K562 (cell line): ENCODE measurements around the gene ACOX2. TPM values are rescaled to one million over a fixed set of nuclear protein-coding genes. Genes with fewer than 3 reads are reported as not detected.
A peak's percentile ranks its signal among the peaks of the same experiment; 100 is the strongest.

Experiments
- ATAC-seq: fragments of 200-7000 bp; cut with Tn5 transposase; 3 replicates; pipeline ENCODE4 v1.9.1; 2020; ENCODE audit warnings: moderate library complexity
- BruUV-seq: library from RNA; stranded (reverse); fragments of 400-500 nt; replicated peaks from 2 replicates; lab custom pipeline; 2021; lab: Mats Ljungman, UMichigan
- CTCF ChIA-PET: fragments of 300-600 bp; formaldehyde crosslinking; extraction: SDS; loops from one replicate; lab custom pipeline; 2021; ENCODE audit warnings: low intra/inter-chr PET ratio; lab: Yijun Ruan, JAX
- POLR2A ChIA-PET: fragments of 300-600, 350-650 bp; sonication (Branson Sonifier 250); formaldehyde crosslinking; extraction: SDS; loops from one replicate; lab custom pipeline; 2021; ENCODE audit warnings: antibody characterized with exemption, inconsistent platforms; lab: Yijun Ruan, JAX
- DNase-seq, 4 experiments: peaks; one replicate each; pipeline versions ENCODE4 v3.0.0 to v3.0.0-alpha.2; 2011 to 2018; ENCODE audit warnings: low spot score in 3 of 4, mixed read lengths in 3 of 4; ENCODE audit errors: extremely low read depth in 1 of 4
- FAIRE-seq: peaks from 2 replicates; lab custom pipeline; 2011; peaks lifted over from hg19 to GRCh38; lab: Jason Lieb, UNC
- H2AFZ ChIP-seq: 2 replicates; pipeline ENCODE4 v1.6.0; 2011; ENCODE audit warnings: low read depth, low read length, control low read depth, inconsistent platforms
- H3K27ac ChIP-seq: fragments of 200-600 bp; 3 replicates; pipeline ENCODE4 v1.8.0; 2011; ENCODE audit warnings: low read depth, mild to moderate bottlenecking, control low read depth, inconsistent platforms, low read length, moderate library complexity, mixed read lengths; ENCODE audit errors: extremely low read depth
- H3K27me3 ChIP-seq, 2 experiments: fragments of 300-600 bp in 1 of 2; 2 replicates in 1 of 2; 3 replicates in 1 of 2; pipeline versions ENCODE4 v1.6.0 to v1.8.0; 2011; ENCODE audit warnings: inconsistent platforms in 2 of 2, low read length in 2 of 2, mild to moderate bottlenecking in 1 of 2, mixed read lengths in 1 of 2, moderate library complexity in 1 of 2; ENCODE audit not compliant: control insufficient read depth in 2 of 2, insufficient read depth in 2 of 2
- H3K36me3 ChIP-seq: fragments of 300-600 bp; 3 replicates; pipeline ENCODE4 v1.8.0; 2011; ENCODE audit warnings: mild to moderate bottlenecking, low read length, inconsistent platforms; ENCODE audit not compliant: control insufficient read depth, insufficient read depth
- H3K4me1 ChIP-seq, 2 experiments: fragments of 200-600 bp in 1 of 2; replicated peaks in 1 of 2; 2 replicates in 1 of 2; 3 replicates in 1 of 2; pipeline versions ENCODE4 v1.5.1 to v1.8.0; 2011; ENCODE audit warnings: inconsistent platforms in 2 of 2, low read length in 2 of 2, mild to moderate bottlenecking in 1 of 2, mixed read lengths in 1 of 2, moderate library complexity in 1 of 2; ENCODE audit not compliant: control insufficient read depth in 2 of 2, insufficient read depth in 2 of 2
- H3K4me2 ChIP-seq: 2 replicates; pipeline ENCODE4 v1.6.1; 2011; ENCODE audit warnings: low read length, control low read depth, inconsistent platforms, mixed read lengths; ENCODE audit not compliant: insufficient read depth
- H3K4me3 ChIP-seq: fragments of 200-600 bp; sonication (generic), shearing (Covaris generic); 2 replicates; pipeline ENCODE4 v1.5.1; 2016; ENCODE audit warnings: control low read depth, inconsistent platforms
- H3K79me2 ChIP-seq: fragments of 200-600 bp; 3 replicates; pipeline ENCODE4 v1.8.0; 2011; ENCODE audit warnings: low read length, inconsistent platforms; ENCODE audit not compliant: control insufficient read depth, insufficient read depth
- H3K9ac ChIP-seq, 2 experiments: 2 replicates each; pipeline versions ENCODE4 v1.6.0 to v1.6.1; 2011; ENCODE audit warnings: low read depth in 2 of 2, low read length in 2 of 2, control low read depth in 1 of 2, inconsistent platforms in 1 of 2, mild to moderate bottlenecking in 1 of 2, mixed read lengths in 1 of 2; ENCODE audit not compliant: insufficient read depth in 1 of 2
- H3K9me1 ChIP-seq: one replicate; pipeline ENCODE4 v1.6.0; 2011; ENCODE audit warnings: inconsistent platforms, mild to moderate bottlenecking, low read length, moderate library complexity; ENCODE audit not compliant: control insufficient read depth, insufficient read depth
- H3K9me3 ChIP-seq: replicated peaks from 2 replicates; pipeline ENCODE4 v1.5.1; 2011; ENCODE audit warnings: low read depth, low read length, inconsistent platforms; ENCODE audit not compliant: control insufficient read depth, insufficient read depth
- H4K20me1 ChIP-seq: replicated peaks from 2 replicates; pipeline ENCODE4 v1.6.1; 2011; ENCODE audit warnings: low read length, inconsistent platforms, mixed read lengths; ENCODE audit not compliant: control insufficient read depth, insufficient read depth
- BACH1 ChIP-seq: fragments of 200-800 bp; sonication (Bioruptor generic); IDR thresholded peaks from 2 replicates; pipeline ENCODE4 v1.6.1; 2016; ENCODE audit warnings: missing genetic modification characterization, missing compliant biosample characterization
- C11orf30 ChIP-seq: fragments of 450-650 bp; IDR thresholded peaks from 2 replicates; pipeline ENCODE4 v1.6.1; 2016; ENCODE audit warnings: low read depth, mild to moderate bottlenecking
- CBFA2T3 ChIP-seq: fragments of 450-650 bp; IDR thresholded peaks from 2 replicates; pipeline ENCODE4 v1.6.1; 2017
- CUX1 ChIP-seq: fragments of 200-800 bp; sonication (Bioruptor generic); IDR thresholded peaks from 2 replicates; pipeline ENCODE4 v1.6.1; 2016; ENCODE audit warnings: missing genetic modification characterization, missing compliant biosample characterization
- NFIC ChIP-seq: fragments of 450-650 bp; IDR thresholded peaks from 2 replicates; pipeline ENCODE4 v1.6.1; 2017; ENCODE audit warnings: mild to moderate bottlenecking, inconsistent platforms
- PCBP2 ChIP-seq: fragments of 200-400 bp; formaldehyde crosslinking; IDR thresholded peaks from 2 replicates; pipeline ENCODE4 v1.6.1; 2018; ENCODE audit warnings: low read length, low read depth, mild to moderate bottlenecking, moderate library complexity; ENCODE audit not compliant: poor library complexity, severe bottlenecking
- RCOR1 ChIP-seq, 2 experiments: IDR thresholded peaks; 2 replicates each; pipeline ENCODE4 v1.6.1; 2012; ENCODE audit warnings: low read depth in 2 of 2, low read length in 2 of 2, borderline replicate concordance in 1 of 2, improper control_type of control experiment in 1 of 2
- SOX6 ChIP-seq: fragments of 450-650 bp; IDR thresholded peaks from 2 replicates; pipeline ENCODE4 v1.6.1; 2014; ENCODE audit warnings: mild to moderate bottlenecking
- STAT5B ChIP-seq: fragments of 250-450 bp; sonication (Bioruptor Pico); IDR thresholded peaks from 2 replicates; pipeline ENCODE4 v1.8.0; 2021; ENCODE audit warnings: mild to moderate bottlenecking, inconsistent platforms
- TCF7L2 ChIP-seq: fragments of 150-350 bp; IDR thresholded peaks from 2 replicates; pipeline ENCODE4 v1.6.1; 2016; ENCODE audit warnings: low read depth, mild to moderate bottlenecking, low read length, moderate library complexity
- TRIM24 ChIP-seq, 2 experiments: fragments of 450-650 bp; IDR thresholded peaks; 2 replicates each; pipeline ENCODE4 v1.6.1; 2016
- ZNF175 ChIP-seq: fragments of 200-800 bp; sonication (Bioruptor generic); IDR thresholded peaks from 2 replicates; pipeline ENCODE4 v1.6.1; 2016; ENCODE audit warnings: low read depth, mild to moderate bottlenecking, missing genetic modification characterization, missing compliant biosample characterization
- ZNF232 ChIP-seq: sonication (generic); formaldehyde crosslinking; IDR thresholded peaks from 2 replicates; pipeline ENCODE4 v1.8.0; 2022; ENCODE audit warnings: mild to moderate bottlenecking, missing genetic modification reagents
- ZNF436 ChIP-seq: fragments of 250-450, 450-650 bp; sonication (Bioruptor Pico); formaldehyde crosslinking; IDR thresholded peaks from 2 replicates; pipeline ENCODE4 v1.7.0; 2020; ENCODE audit warnings: mild to moderate bottlenecking
- ZNF584 ChIP-seq: fragments of 200-800 bp; sonication (Bioruptor generic); IDR thresholded peaks from 2 replicates; pipeline ENCODE4 v1.6.1; 2016; ENCODE audit warnings: low read depth, mild to moderate bottlenecking, missing genetic modification characterization, missing compliant biosample characterization
- ZNF717 ChIP-seq: fragments of 250-450 bp; sonication (Bioruptor Pico); IDR thresholded peaks from 2 replicates; pipeline ENCODE4 v1.5.0; 2021
- ZNF75A ChIP-seq: fragments of 450-650 bp; formaldehyde crosslinking; IDR thresholded peaks from 2 replicates; pipeline ENCODE4 v1.4.0; 2020; ENCODE audit warnings: mild to moderate bottlenecking
- WGBS: fragments of 100-300 bp; shearing (Covaris generic); methylation state at CpG from one replicate; pipeline ENCODE4 v1.1.6; 2016; ENCODE audit warnings: low coverage, mixed read lengths; ENCODE audit not compliant: insufficient coverage; ENCODE audit errors: missing lambda C conversion rate; 5-methylcytosine and 5-hydroxymethylcytosine counted together
- in situ Hi-C: fragments of 300-500 bp; cut with MboI; formaldehyde crosslinking; loops from 4 replicates; pipeline ENCODE4 v1.15.0; 2018; ENCODE audit warnings: inconsistent platforms, mixed read lengths
- intact Hi-C: fragments of 100-400 bp; cut with micrococcal nuclease; formaldehyde crosslinking; loops from 2 replicates; pipeline ENCODE4 v1.14.2; 2022
- polyA plus RNA-seq, 8 experiments: library from polyadenylated mRNA; depleted of rRNA in 4 of 8; stranded (reverse) in 5 of 8; unstranded in 3 of 8; fragments of >200 nt; fragmentation: Nextera tagmentation in 2 of 8; fragmentation: Illumina TruSeq in 1 of 8; extraction: Ambion mirVana in 2 of 8; extraction: Trizol in 1 of 8; gene quantifications; 2 replicates each; pipeline versions ENCODE4 v1.2.1 to v1.2.3, GENCODE V29; 2011 to 2014; ENCODE audit warnings: inconsistent platforms in 1 of 8, missing spikeins in 1 of 8
- total RNA-seq, 7 experiments: library from RNA; depleted of rRNA in 6 of 7; stranded (reverse); fragments of >200 nt in 6 of 7; fragmentation: Illumina TruSeq in 2 of 7; extraction: Trizol in 2 of 7; gene quantifications; 2 replicates each; pipeline versions ENCODE4 v1.2.1 to v1.2.3, GENCODE V29; 2011 to 2021; ENCODE audit warnings: low replicate concordance in 1 of 7
- TF ChIP-seq, protein P1 (sequence below): sonication (generic); formaldehyde crosslinking; IDR thresholded peaks from 2 replicates; pipeline ENCODE4 v1.9.0; 2022; ENCODE audit warnings: mild to moderate bottlenecking, missing genetic modification reagents

ACOX2 gene
- total and polyA plus RNA-seq, 9 of the 15 experiments (the other 6 are each of a cell fraction or from before 2014, with no cell fraction given): 0.15 TPM; not detected in 8

GRCh38 chr3:58487140-58487886 lies 49.7 kb downstream of the ACOX2 start:
- intact Hi-C loops (no loop called here), in situ Hi-C loops (no loop called here)
- H3K4me3 ChIP-seq: no peak overlapping the region
- peak overlapping the region; percentile 56 for H3K4me2 ChIP-seq
- H3K79me2 ChIP-seq: peaks cover 2% of the 10 kb centered on the region; the same call in 1 of the 3 replicates
- no peaks in the 10 kb centered on the region for H3K36me3 ChIP-seq
- peak overlapping the region in 1 of 2 experiments; percentile 62; a peak in 1 of 4 replicates for H3K9ac ChIP-seq
- H3K9me1 ChIP-seq: no peaks in the 10 kb centered on the region
- no peaks in the 10 kb centered on the region for H3K27me3 ChIP-seq
- no peak overlapping the region; the same call in 2 of the 3 replicates for H3K27ac ChIP-seq
- ChIA-PET CTCF (no interaction called here), POLR2A (interaction anchor here (0.7 to 1.0 kb wide), 3 partner anchors 13 to 181 kb away, joined by 3 read pairs; partner anchors contain the start of genes HTD2, PDHB and RPP14)
- ATAC-seq (peak; percentile 29; the same call in 1 of the 3 replicates), FAIRE-seq (peak; percentile 26), DNase-seq (peak; percentile 35 to 51 (median 46))
- H4K20me1 ChIP-seq: no peaks in the 10 kb centered on the region
- no peaks in the 10 kb centered on the region for H3K9me3 ChIP-seq
- 42% methylated on average over 7 of the region's 18 CpGs for WGBS
- H2AFZ ChIP-seq: peak overlapping the region; percentile 84
- peaks cover 18 to 22% of the 10 kb centered on the region in 2 experiments; a peak in 4 of 5 replicates for H3K4me1 ChIP-seq
- no TSS peak for BruUV-seq
- TF ChIP-seq STAT5B (CRISPR knock-in tag) (no peak), ZNF717 (CRISPR knock-in tag) (no peak), CBFA2T3 (peak; percentile 57), TRIM24 (IDR thresholded peaks at IDR 0.05) (peak in 1 of 2 experiments; percentile 47; a peak in 1 of 4 replicates), TCF7L2 (no peak), CUX1 (CRISPR knock-in tag) (peak; percentile 60; the same call in 1 of the 2 replicates), PCBP2 (no peak), ZNF75A (CRISPR knock-in tag) (no peak), RCOR1 (IDR thresholded peaks at IDR 0.05; ENCODE audit: borderline replicate concordance in 1 of 2, low read depth in 2 of 2, low read length in 2 of 2) (no peak), C11orf30 (peak; percentile 85), NFIC (peak; percentile 45), SOX6 (no peak), ZNF175 (peak; percentile 45; the same call in 1 of the 2 replicates), ZNF436 (CRISPR knock-in tag) (no peak), BACH1 (tag) (peak; percentile 44; the same call in 1 of the 2 replicates), ZNF584 (CRISPR knock-in tag) (0 out of 2 replicates have a peak, but pooled peaks have one; percentile 24), ZNF232 (CRISPR knock-in tag) (no peak)
- TF ChIP-seq, protein P1, sequence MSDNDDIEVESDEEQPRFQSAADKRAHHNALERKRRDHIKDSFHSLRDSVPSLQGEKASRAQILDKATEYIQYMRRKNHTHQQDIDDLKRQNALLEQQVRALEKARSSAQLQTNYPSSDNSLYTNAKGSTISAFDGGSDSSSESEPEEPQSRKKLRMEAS (CRISPR knock-in tag): peak; percentile 47; the same call in 1 of the 2 replicates
